ENCODE data around the gene ATP11B. TPM values are rescaled to one million over a fixed set of nuclear protein-coding genes. Genes with fewer than 3 reads are reported as not detected.

The ATP11B gene
- total and polyA plus RNA-seq, 2 of the 8 experiments (the other 6 are each of a cell fraction or from before 2014, with no cell fraction given) = 5.1 to 26.5 TPM

- TF ChIP-seq PHF8 (conservative IDR thresholded peaks at IDR 0.05; ENCODE audit: low read depth, low read length) (no peak), CHD7 (IDR thresholded peaks at IDR 0.05; ENCODE audit: insufficient replicate concordance, low read length) (no peak), MAFK (IDR thresholded peaks at IDR 0.05; ENCODE audit: low read depth, low read length) (no peak), HDAC2 (IDR thresholded peaks at IDR 0.05; ENCODE audit: borderline replicate concordance in 1 of 2, low read depth in 2 of 2, low read length in 2 of 2) (no peak), EP300 (IDR thresholded peaks at IDR 0.05; ENCODE audit: borderline replicate concordance in 1 of 2, low read depth in 2 of 2, low read length in 2 of 2) (no peak), RFX5 (IDR thresholded peaks at IDR 0.05; ENCODE audit: borderline replicate concordance, low read depth, low read length) (no peak), SIRT6 (IDR thresholded peaks at IDR 0.05; ENCODE audit: low read length) (no peak)
These were observed 164.5 kb downstream of the ATP11B start (continued) for GRCh38 chr3:182957676-182958266.

Data from H1 (cell line).